Heart left ventricle (tissue), 16 donors: ENCODE results near the gene DUSP6. TPM values are rescaled to one million over a fixed set of nuclear protein-coding genes. Genes with fewer than 3 reads are reported as not detected.
A peak's percentile ranks its signal among the peaks of the same experiment; 100 is the strongest.

ENCODE experiments used
- ATAC-seq, 4 donors: fragments of 200-7000 bp; cut with Tn5 transposase; one replicate each; pipeline ENCODE4 v1.9.1; 2020 to 2022; ENCODE audit warnings: moderate library complexity in 4 of 4, mild to moderate bottlenecking in 3 of 4, moderate number of reproducible peaks in 1 of 4
- DNase-seq, 5 donors: peaks; one replicate each; pipeline ENCODE4 v3.0.0-alpha.2; 2020
- H3K27ac ChIP-seq, 12 donors: fragments of 200-600 bp; sonication (generic) in 4 of 12; one replicate each; pipeline versions ENCODE4 v1.5.0 to v1.8.0; 2016 to 2022; ENCODE audit warnings: mild to moderate bottlenecking in 2 of 12
- H3K27me3 ChIP-seq, 9 donors: fragments of 200-600 bp; sonication (generic) in 2 of 9; one replicate each; pipeline versions ENCODE4 v1.5.1 to v1.8.0; 2016 to 2022; ENCODE audit warnings: mild to moderate bottlenecking in 3 of 9
- H3K36me3 ChIP-seq, 9 donors: fragments of 200-600 bp; sonication (generic) in 2 of 9; one replicate each; pipeline versions ENCODE4 v1.5.0 to v1.8.0; 2018 to 2022; ENCODE audit warnings: mild to moderate bottlenecking in 2 of 9
- H3K4me1 ChIP-seq, 12 donors: fragments of 200-600 bp; sonication (generic) in 4 of 12; one replicate each; pipeline versions ENCODE4 v1.5.0 to v1.8.0; 2016 to 2022; ENCODE audit warnings: mild to moderate bottlenecking in 3 of 12
- H3K4me3 ChIP-seq, 12 donors: fragments of 200-600 bp; sonication (generic) in 4 of 12; one replicate each; pipeline versions ENCODE4 v1.5.0 to v1.8.0; 2017 to 2022; ENCODE audit warnings: mild to moderate bottlenecking in 9 of 12, moderate library complexity in 4 of 12
- H3K9me3 ChIP-seq, 12 donors: fragments of 200-600 bp; sonication (generic) in 4 of 12; one replicate each; pipeline versions ENCODE4 v1.5.0 to v1.8.0; 2016 to 2022; ENCODE audit warnings: mild to moderate bottlenecking in 1 of 12
- POLR2A ChIP-seq, 2 donors: fragments of 450-650 bp; IDR thresholded peaks; one replicate each; pipeline ENCODE4 v1.6.1; 2017; ENCODE audit warnings: antibody characterized with exemption in 2 of 2, mild to moderate bottlenecking in 2 of 2, moderate library complexity in 2 of 2
- WGBS, 4 donors: extraction: QIAGEN DNeasy Blood & Tissue Kit in 2 of 4; methylation state at CpG; one replicate each; pipeline versions ENCODE4 v1.1.5 to v1.1.7; 2013 to 2018; 5-methylcytosine and 5-hydroxymethylcytosine counted together
- intact Hi-C, 10 donors: fragments of 100-400 bp; cut with DNase I; formaldehyde crosslinking; loops; one replicate each; pipeline versions ENCODE4 v1.11.1 to v1.14.2; 2022
- polyA plus RNA-seq, 2 donors: library from polyadenylated mRNA; stranded (reverse); fragments of 200-250 nt; gene quantifications; one replicate each; pipeline ENCODE4 v1.2.3, GENCODE V29; 2013
- total RNA-seq, 9 donors: library from RNA; depleted of rRNA in 2 of 9; stranded (reverse); fragments of >200 nt in 2 of 9; fragmentation: NEBNext Ultra II Directional in 3 of 9; extraction: Animal tissue kit (Norgen Biotek cat#: 25700) in 3 of 9; gene quantifications; one replicate each; pipeline versions ENCODE4 v1.1.0 to v1.2.4, GENCODE V29; 2016 to 2023
- TF ChIP-seq, protein P1 (sequence below), 12 donors: fragments of 200-600 bp; sonication (generic) in 4 of 12; IDR thresholded peaks; one replicate each; pipeline versions ENCODE4 v1.5.0 to v1.8.0; 2018 to 2022; ENCODE audit warnings: antibody characterized with exemption in 12 of 12, mild to moderate bottlenecking in 5 of 12
- donor health status: ischemic (EF 13 %, LVEDD 7.1; RV severe dilation, severe dysfunction).
- donor health status: healthy with polysubstance abuse.
- donor health status: DM: no; HTN: yes; CAD: no.
- donor health status: DM: no; HTN: no; CAD: no.
- donor health status: ischemic (EF 25% LVEDD 6.9; RV normal size, moderate dysfunction).
- donor health status: ischemic (EF 25% LVEDD 5.7; RV mildly dilated, moderate dysfunction).
- donor health status: healthy.
- donor health status: DM: yes; HTN: yes; CAD: no.
- donor health status: ischemic (EF 35%, LVEDD 5.7; RV mildly dilated, moderate dysfunction).
- donor health status: nonischemic (EF 11% LVEDD 7.7; RV severe dilation, severe dysfunction).
- donor health status: DM: yes; HTN: yes; CAD: no.
- donor health status: PGD.
- donor health status: ischemic (EF 29% LVEDD 5.4; RV normal size, mild dysfunction).
- donor health status: nonischemic (EF 23%, LVEDD 6.1; RV moderate dilation, normal function).

Gene DUSP6
- total and polyA plus RNA-seq, 11 donors: 4.8 to 66.7 (median 21.4) TPM

DNA sequence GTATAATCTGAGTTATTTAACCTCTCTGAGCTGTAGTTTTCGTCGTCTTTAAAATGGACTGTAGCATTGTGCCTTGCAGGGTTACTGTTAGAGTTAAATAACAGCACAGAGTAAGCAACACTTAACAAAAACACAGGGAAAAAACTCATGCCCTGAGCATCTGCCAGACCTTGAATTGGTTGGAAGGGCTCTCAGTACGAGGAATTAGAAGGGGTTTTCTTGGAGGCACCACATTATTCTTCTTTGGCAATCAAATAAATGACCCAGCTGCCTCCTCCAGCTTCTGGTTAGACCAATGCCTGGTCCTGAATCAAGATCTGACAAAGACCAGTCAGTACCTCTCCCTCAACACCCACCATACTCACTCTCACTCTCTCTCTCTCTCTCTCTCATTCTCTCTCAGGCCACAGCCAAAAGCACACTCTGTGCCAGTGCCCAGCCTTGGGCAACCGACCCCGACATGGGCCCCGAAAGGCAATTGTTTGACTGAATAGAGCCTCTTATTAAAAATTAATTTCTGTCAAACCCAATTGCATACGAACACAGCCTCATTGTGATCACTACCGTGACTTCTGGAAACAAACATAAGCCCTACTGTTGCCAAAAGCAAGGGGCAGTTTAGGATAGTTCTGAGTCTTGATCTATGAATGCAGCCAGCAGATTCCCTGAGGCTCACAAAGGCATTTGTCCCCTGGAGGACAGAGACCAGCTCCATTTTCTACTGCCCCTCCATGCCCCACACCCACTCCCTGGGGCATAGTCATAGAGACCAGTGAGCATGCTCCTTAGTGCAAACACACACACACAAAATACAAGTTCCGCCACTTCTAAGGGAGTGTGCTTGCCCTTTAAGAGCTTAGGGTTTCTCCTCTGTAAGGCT is 23.9 kb downstream of the DUSP6 start:
- DNase-seq (no peak), ATAC-seq (peak in 1 of 4 donors; percentile 24)
- TF ChIP-seq, protein P1, sequence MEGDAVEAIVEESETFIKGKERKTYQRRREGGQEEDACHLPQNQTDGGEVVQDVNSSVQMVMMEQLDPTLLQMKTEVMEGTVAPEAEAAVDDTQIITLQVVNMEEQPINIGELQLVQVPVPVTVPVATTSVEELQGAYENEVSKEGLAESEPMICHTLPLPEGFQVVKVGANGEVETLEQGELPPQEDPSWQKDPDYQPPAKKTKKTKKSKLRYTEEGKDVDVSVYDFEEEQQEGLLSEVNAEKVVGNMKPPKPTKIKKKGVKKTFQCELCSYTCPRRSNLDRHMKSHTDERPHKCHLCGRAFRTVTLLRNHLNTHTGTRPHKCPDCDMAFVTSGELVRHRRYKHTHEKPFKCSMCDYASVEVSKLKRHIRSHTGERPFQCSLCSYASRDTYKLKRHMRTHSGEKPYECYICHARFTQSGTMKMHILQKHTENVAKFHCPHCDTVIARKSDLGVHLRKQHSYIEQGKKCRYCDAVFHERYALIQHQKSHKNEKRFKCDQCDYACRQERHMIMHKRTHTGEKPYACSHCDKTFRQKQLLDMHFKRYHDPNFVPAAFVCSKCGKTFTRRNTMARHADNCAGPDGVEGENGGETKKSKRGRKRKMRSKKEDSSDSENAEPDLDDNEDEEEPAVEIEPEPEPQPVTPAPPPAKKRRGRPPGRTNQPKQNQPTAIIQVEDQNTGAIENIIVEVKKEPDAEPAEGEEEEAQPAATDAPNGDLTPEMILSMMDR (IDR thresholded peaks at IDR 0.05): no peak
- no peak for TF ChIP-seq POLR2A (IDR thresholded peaks at IDR 0.05)
- H3K36me3 ChIP-seq: no peaks in the 10 kb centered on the region
- peaks cover 0 to 15% (median 9%) of the 10 kb centered on the region in 12 donors for H3K9me3 ChIP-seq
- H3K27ac ChIP-seq: no peak overlapping the region
- no peaks in the 10 kb centered on the region for H3K27me3 ChIP-seq
- WGBS, 4 donors: 80 to 90% (median 82%) methylated on average over 9 of the region's 9 CpGs
- H3K4me3 ChIP-seq: no peak overlapping the region
- intact Hi-C loops: no loop called here
- H3K4me1 ChIP-seq: peaks cover 0 to 22% (median 15%) of the 10 kb centered on the region in 12 donors

DNA sequence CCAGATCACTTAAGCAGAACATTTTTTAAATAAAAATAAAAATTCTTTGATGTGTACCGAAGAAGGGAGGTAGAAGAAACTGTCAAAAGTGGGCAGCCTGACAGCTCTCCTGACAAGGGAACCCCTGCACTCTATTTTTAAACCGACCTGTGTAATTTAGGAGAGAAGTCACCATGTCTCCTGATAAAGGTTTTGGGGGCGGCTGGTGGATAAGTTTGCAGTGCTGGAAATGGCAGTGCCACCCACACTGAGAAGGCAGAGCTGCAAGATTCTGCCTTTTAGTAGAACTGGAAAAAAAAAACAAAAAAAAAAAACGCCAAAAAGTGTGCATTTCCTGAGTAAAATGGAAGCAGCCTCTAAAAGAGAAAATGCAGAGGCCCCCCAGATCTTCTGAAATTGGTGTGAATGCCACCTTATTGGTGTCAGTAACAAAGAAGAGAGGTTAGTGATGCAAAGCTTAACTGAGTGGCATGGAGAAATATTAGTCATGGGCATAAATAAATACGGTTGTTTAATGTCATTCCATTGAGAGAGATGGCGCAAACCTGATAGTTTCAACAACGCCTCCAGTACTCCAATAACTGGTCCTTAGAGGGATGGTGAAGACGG is 24.7 kb downstream of the DUSP6 start:
- Histone ChIP-seq H3K9me3 (peaks cover 0 to 15% (median 9%) of the 10 kb centered on the region in 12 donors), H3K36me3 (no peaks in the 10 kb centered on the region), H3K4me1 (peaks cover 0 to 22% (median 13%) of the 10 kb centered on the region in 12 donors), H3K27me3 (no peaks in the 10 kb centered on the region), H3K27ac (no peak overlapping the region), H3K4me3 (no peak overlapping the region)
- ATAC-seq: no peak
- 65 to 68% (median 66%) methylated on average over 8 of the region's 8 CpGs for WGBS, 4 donors
- no peak for DNase-seq
- TF ChIP-seq, protein P1 (IDR thresholded peaks at IDR 0.05): no peak
- TF ChIP-seq POLR2A (IDR thresholded peaks at IDR 0.05): no peak
- intact Hi-C loops: no loop called here

DNA sequence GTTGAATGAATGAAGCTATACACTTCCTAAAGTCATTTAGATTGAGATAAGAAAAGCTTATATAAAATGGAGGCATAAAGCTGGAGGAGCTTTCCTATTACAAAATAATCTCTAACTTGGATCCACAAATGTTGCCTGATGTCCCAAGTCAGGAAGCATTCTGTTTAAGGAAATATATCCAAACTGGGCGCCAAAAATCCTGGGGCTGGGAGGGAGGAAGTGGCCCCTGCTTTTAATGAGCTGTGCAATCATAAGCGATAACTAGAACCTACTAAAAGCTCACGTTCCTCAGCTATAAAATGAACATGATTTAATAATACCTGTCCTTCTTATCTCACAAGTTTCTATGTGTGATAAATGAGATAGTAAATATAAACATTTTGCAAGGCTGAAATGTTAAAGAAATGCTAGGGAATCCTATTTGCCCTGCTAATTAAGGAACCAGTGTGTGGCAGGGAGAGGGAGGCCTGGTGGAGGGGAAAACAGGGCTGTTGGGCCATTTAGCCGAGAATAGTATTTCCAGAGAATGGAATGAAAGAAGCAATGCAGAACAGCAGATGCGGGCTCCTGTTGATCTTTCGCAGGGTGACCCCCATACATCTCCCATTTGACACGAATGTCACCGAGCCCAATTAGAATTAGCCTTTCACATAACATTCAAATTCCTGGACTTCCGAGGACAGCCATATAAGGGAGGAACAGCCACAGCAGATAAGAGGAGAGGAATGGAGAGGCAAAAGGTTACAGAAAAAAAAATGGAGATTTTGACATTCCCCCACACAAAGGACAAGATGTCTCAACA is 25.9 kb downstream of the DUSP6 start:
- Histone ChIP-seq H3K27ac (peak overlapping the region in 5 of 12 donors; percentile 5 to 46 (median 16)), H3K9me3 (peaks cover 0 to 14% (median 9%) of the 10 kb centered on the region in 12 donors), H3K4me3 (no peak overlapping the region), H3K27me3 (no peaks in the 10 kb centered on the region), H3K4me1 (peaks cover 0 to 22% (median 13%) of the 10 kb centered on the region in 12 donors), H3K36me3 (no peaks in the 10 kb centered on the region)
- ATAC-seq (peak in 2 of 4 donors; percentile 47 to 52), DNase-seq (no peak)
- TF ChIP-seq, protein P1 (IDR thresholded peaks at IDR 0.05): no peak
- no peak for TF ChIP-seq POLR2A (IDR thresholded peaks at IDR 0.05)
- WGBS, 4 donors: 57 to 64% (median 58%) methylated on average over 9 of the region's 9 CpGs
- intact Hi-C loops: no loop called here
